ENCODE results near the gene WNT4. TPM values are rescaled to one million over a fixed set of nuclear protein-coding genes. Genes with fewer than 3 reads are reported as not detected.

WNT4 gene
- total and polyA plus RNA-seq, 2 donors (not counting 1 experiment from before 2014, with no cell fraction given), result not detected

GRCh38 chr1:22190731-22191130 is 47.8 kb upstream of the WNT4 start:
- no peak overlapping the region for H3K27ac Mint-ChIP-seq
- Histone ChIP-seq H2AFZ (ENCODE audit: insufficient read depth, low read depth, low read length, poor library complexity, severe bottlenecking) (no peak overlapping the region), H3K27me3 (replicated peaks in 1 of 4; ENCODE audit: control extremely low read depth in 1 of 4, control insufficient read depth in 3 of 4, insufficient read depth in 4 of 4, low read length in 3 of 4) (no peaks in the 10 kb centered on the region), H3K79me2 (ENCODE audit: control insufficient read depth, insufficient read depth, low read length) (no peaks in the 10 kb centered on the region), H4K20me1 (ENCODE audit: control insufficient read depth, insufficient read depth, low read length, poor library complexity, severe bottlenecking) (no peaks in the 10 kb centered on the region), H3K4me2 (replicated peaks; ENCODE audit: low read depth, low read length, poor library complexity, severe bottlenecking) (no peak overlapping the region), H3K36me3 (replicated peaks in 1 of 2; ENCODE audit: control extremely low read depth in 1 of 2, control insufficient read depth in 1 of 2, extremely low read depth in 1 of 2, insufficient read depth in 2 of 2, low read length in 1 of 2) (no peaks in the 10 kb centered on the region), H3K4me3 (ENCODE audit: control extremely low read depth in 1 of 5, extremely low read depth in 1 of 5, insufficient read depth in 1 of 5, low read depth in 2 of 5, low read length in 4 of 5) (no peak overlapping the region), H3K9ac (ENCODE audit: low read length) (no peak overlapping the region), H3K4me1 (ENCODE audit: control insufficient read depth in 2 of 2, insufficient read depth in 2 of 2, low read length in 2 of 2) (no peaks in the 10 kb centered on the region), H3K9me3 (ENCODE audit: control extremely low read depth in 1 of 3, control insufficient read depth in 2 of 3, insufficient read depth in 1 of 3, low read length in 2 of 3) (no peaks in the 10 kb centered on the region), H3K27ac (ENCODE audit: low read length in 2 of 2) (no peak overlapping the region)
- CTCF ChIA-PET, result interaction anchor here (0.6 kb wide), 1 partner anchor 11 kb away, joined by 3 read pairs; no protein-coding TSS in a partner anchor
- DNase-seq, result no peak
- H3K27me3 Mint-ChIP-seq, result peaks cover 30% of the 10 kb centered on the region
- H3K4me1 Mint-ChIP-seq, result no peaks in the 10 kb centered on the region
- intact Hi-C loops (cut with micrococcal nuclease), result no loop called here
- POLR2A ChIA-PET, result no interaction called here
- no peak for ATAC-seq (ENCODE audit: low read depth)
- H3K9me3 Mint-ChIP-seq (ENCODE audit: insufficient read depth), result no peaks in the 10 kb centered on the region
- 93% methylated on average over 3 of the region's 3 CpGs for WGBS (ENCODE audit: insufficient coverage)
- H3K4me3 Mint-ChIP-seq, result no peak overlapping the region
- no peak for TF ChIP-seq CTCF (IDR thresholded peaks at IDR 0.05)
- TF ChIP-seq EZH2 (IDR thresholded peaks at IDR 0.05; ENCODE audit: borderline replicate concordance, insufficient read depth, low read depth, low read length, poor library complexity, severe bottlenecking), result no peak

- Histone ChIP-seq H3K27ac (ENCODE audit: low read length in 2 of 2) (no peak overlapping the region), H3K79me2 (ENCODE audit: control insufficient read depth, insufficient read depth, low read length) (no peaks in the 10 kb centered on the region), H3K4me2 (replicated peaks; ENCODE audit: low read depth, low read length, poor library complexity, severe bottlenecking) (no peak overlapping the region), H2AFZ (ENCODE audit: insufficient read depth, low read depth, low read length, poor library complexity, severe bottlenecking) (no peak overlapping the region), H3K9me3 (ENCODE audit: control extremely low read depth in 1 of 3, control insufficient read depth in 2 of 3, insufficient read depth in 1 of 3, low read length in 2 of 3) (no peaks in the 10 kb centered on the region), H3K36me3 (replicated peaks in 1 of 2; ENCODE audit: control extremely low read depth in 1 of 2, control insufficient read depth in 1 of 2, extremely low read depth in 1 of 2, insufficient read depth in 2 of 2, low read length in 1 of 2) (no peaks in the 10 kb centered on the region), H3K4me1 (ENCODE audit: control insufficient read depth in 2 of 2, insufficient read depth in 2 of 2, low read length in 2 of 2) (no peaks in the 10 kb centered on the region), H3K27me3 (replicated peaks in 1 of 4; ENCODE audit: control extremely low read depth in 1 of 4, control insufficient read depth in 3 of 4, insufficient read depth in 4 of 4, low read length in 3 of 4) (no peaks in the 10 kb centered on the region), H3K4me3 (ENCODE audit: control extremely low read depth in 1 of 5, extremely low read depth in 1 of 5, insufficient read depth in 1 of 5, low read depth in 2 of 5, low read length in 4 of 5) (no peak overlapping the region), H4K20me1 (ENCODE audit: control insufficient read depth, insufficient read depth, low read length, poor library complexity, severe bottlenecking) (no peaks in the 10 kb centered on the region), H3K9ac (ENCODE audit: low read length) (no peak overlapping the region)
- intact Hi-C loops (cut with micrococcal nuclease), result no loop called here
- peaks cover 2% of the 10 kb centered on the region for H3K4me1 Mint-ChIP-seq
- no peak for DNase-seq
- ChIA-PET POLR2A (no interaction called here), CTCF (no interaction called here)
- no peak for TF ChIP-seq EZH2 (IDR thresholded peaks at IDR 0.05; ENCODE audit: borderline replicate concordance, insufficient read depth, low read depth, low read length, poor library complexity, severe bottlenecking)
- TF ChIP-seq CTCF (IDR thresholded peaks at IDR 0.05), result no peak
- no peak overlapping the region for H3K27ac Mint-ChIP-seq
- peaks cover 32% of the 10 kb centered on the region for H3K27me3 Mint-ChIP-seq
- no peak for ATAC-seq (ENCODE audit: low read depth)
- WGBS (ENCODE audit: insufficient coverage), result 88% methylated on average over 6 of the region's 6 CpGs
- no peaks in the 10 kb centered on the region for H3K9me3 Mint-ChIP-seq (ENCODE audit: insufficient read depth)
- no peak overlapping the region for H3K4me3 Mint-ChIP-seq
Measured at GRCh38 chr1:22190251-22190650, 47.4 kb upstream of the WNT4 start.
